H9 (cell line): ENCODE measurements around the gene DPM1. TPM values are rescaled to one million over a fixed set of nuclear protein-coding genes. Genes with fewer than 3 reads are reported as not detected.

Experiments
- DNase-seq: peaks from one replicate; pipeline ENCODE4 v3.0.0-alpha.2; 2017
- H2AFZ ChIP-seq: one replicate; pipeline ENCODE4 v1.6.1; 2013; ENCODE audit warnings: mild to moderate bottlenecking, low read length, control low read depth, moderate library complexity
- H2AK5ac ChIP-seq: 2 replicates; pipeline ENCODE4 v1.6.1; 2013; ENCODE audit warnings: low read length, control low read depth, mixed read lengths; ENCODE audit not compliant: insufficient read length
- H2BK120ac ChIP-seq: one replicate; pipeline ENCODE4 v1.6.1; 2013; ENCODE audit warnings: low read depth, mild to moderate bottlenecking, low read length, control low read depth, inconsistent platforms; ENCODE audit not compliant: poor library complexity, severe bottlenecking
- H2BK12ac ChIP-seq: 2 replicates; pipeline ENCODE4 v1.6.1; 2013; ENCODE audit warnings: low read length, control low read depth, mixed read lengths, low read depth; ENCODE audit not compliant: insufficient read length
- H2BK15ac ChIP-seq: 2 replicates; pipeline ENCODE4 v1.6.1; 2013; ENCODE audit warnings: low read depth, low read length, control low read depth
- H2BK20ac ChIP-seq: one replicate; pipeline ENCODE4 v1.6.1; 2013; ENCODE audit warnings: low read depth, mild to moderate bottlenecking, low read length, control low read depth, inconsistent platforms; ENCODE audit not compliant: poor library complexity, severe bottlenecking
- H2BK5ac ChIP-seq: 2 replicates; pipeline ENCODE4 v1.6.1; 2013; ENCODE audit warnings: low read length, control low read depth, mixed read lengths; ENCODE audit not compliant: insufficient read length
- H3K14ac ChIP-seq: 2 replicates; pipeline ENCODE4 v1.6.1; 2013; ENCODE audit warnings: low read length, control low read depth; ENCODE audit not compliant: insufficient read depth
- H3K18ac ChIP-seq: 2 replicates; pipeline ENCODE4 v1.6.1; 2013; ENCODE audit warnings: low read depth, mild to moderate bottlenecking, mixed read lengths, low read length, control low read depth; ENCODE audit not compliant: insufficient read length
- H3K23ac ChIP-seq: 2 replicates; pipeline ENCODE4 v1.6.1; 2013; ENCODE audit warnings: low read length, control low read depth, mixed read lengths, low read depth; ENCODE audit not compliant: insufficient read length
- H3K23me2 ChIP-seq: 2 replicates; pipeline ENCODE4 v1.6.1; 2013; ENCODE audit warnings: low read depth, mild to moderate bottlenecking, mixed read lengths, low read length, control low read depth; ENCODE audit not compliant: insufficient read length, poor library complexity, severe bottlenecking
- H3K27ac ChIP-seq: 2 replicates; pipeline ENCODE4 v1.5.1; 2013; ENCODE audit warnings: low read length, control low read depth, mixed read lengths, low read depth; ENCODE audit not compliant: insufficient read length
- H3K27me3 ChIP-seq: 2 replicates; pipeline ENCODE4 v1.6.1; 2013; ENCODE audit warnings: low read length, control low read depth, inconsistent platforms; ENCODE audit not compliant: insufficient read depth
- H3K4ac ChIP-seq: 2 replicates; pipeline ENCODE4 v1.6.1; 2013; ENCODE audit warnings: low read depth, mild to moderate bottlenecking, control low read depth, inconsistent platforms, low read length, moderate library complexity
- H3K4me1 ChIP-seq: 2 replicates; pipeline ENCODE4 v1.6.1; 2013; ENCODE audit warnings: low read length, control low read depth, inconsistent platforms; ENCODE audit not compliant: insufficient read depth
- H3K4me2 ChIP-seq: 2 replicates; pipeline ENCODE4 v1.6.1; 2013; ENCODE audit warnings: low read length, control low read depth, mixed read lengths; ENCODE audit not compliant: insufficient read length, insufficient read depth
- H3K56ac ChIP-seq: 2 replicates; pipeline ENCODE4 v1.6.1; 2013; ENCODE audit warnings: low read depth, mild to moderate bottlenecking, mixed read lengths, low read length, control low read depth; ENCODE audit not compliant: insufficient read length
- H3K79me1 ChIP-seq: 2 replicates; pipeline ENCODE4 v1.6.1; 2013; ENCODE audit warnings: low read depth, mild to moderate bottlenecking, moderate library complexity, low read length, control low read depth, inconsistent platforms; ENCODE audit not compliant: insufficient read depth, poor library complexity, severe bottlenecking
- H3K79me2 ChIP-seq: 2 replicates; pipeline ENCODE4 v1.6.1; 2013; ENCODE audit warnings: low read length, control low read depth, inconsistent platforms; ENCODE audit not compliant: insufficient read depth
- H3K9ac ChIP-seq: 2 replicates; pipeline ENCODE4 v1.6.1; 2013; ENCODE audit warnings: low read length, control low read depth, mixed read lengths; ENCODE audit not compliant: insufficient read length; ENCODE audit errors: extremely low read depth
- H3K9me3 ChIP-seq: one replicate; pipeline ENCODE4 v1.6.1; 2013; ENCODE audit warnings: low read depth, low read length, inconsistent platforms; ENCODE audit not compliant: control insufficient read depth
- H3T11ph ChIP-seq: one replicate; pipeline ENCODE4 v1.6.1; 2013; ENCODE audit warnings: mild to moderate bottlenecking, low read length, control low read depth, inconsistent platforms
- H4K20me1 ChIP-seq: one replicate; pipeline ENCODE4 v1.6.1; 2013; ENCODE audit not compliant: control insufficient read depth, insufficient read length, insufficient read depth
- H4K5ac ChIP-seq: 2 replicates; pipeline ENCODE4 v1.6.1; 2013; ENCODE audit warnings: low read depth, mild to moderate bottlenecking, mixed read lengths, low read length, control low read depth; ENCODE audit not compliant: insufficient read length
- H4K8ac ChIP-seq: replicated peaks from 2 replicates; pipeline ENCODE4 v1.6.1; 2013; ENCODE audit warnings: low read length, control low read depth, mixed read lengths, low read depth; ENCODE audit not compliant: insufficient read length
- H4K91ac ChIP-seq: 2 replicates; pipeline ENCODE4 v1.6.1; 2013; ENCODE audit warnings: low read depth, mild to moderate bottlenecking, moderate library complexity, mixed read lengths, low read length, control low read depth; ENCODE audit not compliant: insufficient read length
- H3K27ac Mint-ChIP-seq, 3 experiments: 2 replicates in 2 of 3; 3 replicates in 1 of 3; pipeline ENCODE4 v1.8.0; 2020 to 2021; ENCODE audit warnings: mixed read lengths in 3 of 3, mild to moderate bottlenecking in 1 of 3, moderate library complexity in 1 of 3
- H3K27me3 Mint-ChIP-seq: 2 replicates; pipeline ENCODE4 v1.8.0; 2021; ENCODE audit warnings: low read depth, mild to moderate bottlenecking, moderate library complexity, mixed read lengths
- H3K36me3 Mint-ChIP-seq, 3 experiments: 2 replicates in 2 of 3; 3 replicates in 1 of 3; pipeline ENCODE4 v1.8.0; 2020 to 2021; ENCODE audit warnings: low read depth in 3 of 3, mixed read lengths in 3 of 3; ENCODE audit not compliant: insufficient read depth in 1 of 3
- H3K4me1 Mint-ChIP-seq, 2 experiments: 2 replicates each; pipeline ENCODE4 v1.8.0; 2020; ENCODE audit warnings: mixed read lengths in 2 of 2
- H3K4me3 Mint-ChIP-seq, 2 experiments: 2 replicates in 1 of 2; 3 replicates in 1 of 2; pipeline ENCODE4 v1.8.0; 2020 to 2021; ENCODE audit warnings: mild to moderate bottlenecking in 2 of 2, mixed read lengths in 2 of 2, moderate library complexity in 1 of 2
- H3K9me3 Mint-ChIP-seq, 2 experiments: 2 replicates in 1 of 2; 3 replicates in 1 of 2; pipeline ENCODE4 v1.8.0; 2020; ENCODE audit warnings: mild to moderate bottlenecking in 2 of 2, mixed read lengths in 2 of 2, moderate library complexity in 1 of 2
- CTCF ChIP-seq: fragments of 200-600 bp; sonication (generic); conservative IDR thresholded peaks from 3 replicates; pipeline ENCODE4 v1.8.0; 2021; ENCODE audit warnings: antibody characterized with exemption, mild to moderate bottlenecking
- WGBS: extraction: QIAGEN DNeasy Blood & Tissue Kit; methylation state at CpG from one replicate; pipeline ENCODE4 v1.1.7; 2013; ENCODE audit warnings: missing lambda C conversion rate, low lambda C conversion rate, mixed read lengths; ENCODE audit not compliant: insufficient read length; ENCODE audit errors: extremely low coverage; 5-methylcytosine and 5-hydroxymethylcytosine counted together
- total RNA-seq: library from RNA; stranded (reverse); gene quantifications from 2 replicates; pipeline ENCODE4 v1.2.1, GENCODE V29; 2021

Gene DPM1
- total RNA-seq, 1 experiment from 2014 or later: 64.0 TPM

GRCh38 chr20:50898475-50898874 lies 59.9 kb downstream of the DPM1 start:
- Mint-ChIP-seq H3K4me3 (no peak overlapping the region), H3K27me3 (no peaks in the 10 kb centered on the region; the same call in 1 of the 2 replicates), H3K9me3 (no peaks in the 10 kb centered on the region), H3K36me3 (peaks cover 45 to 98% (median 73%) of the 10 kb centered on the region in 3 experiments; a peak in 6 of 7 replicates), H3K4me1 (no peaks in the 10 kb centered on the region), H3K27ac (peak overlapping the region in 1 of 3 experiments; percentile 62; a peak in 1 of 7 replicates)
- Histone ChIP-seq H4K5ac (no peak overlapping the region), H2BK15ac (no peak overlapping the region), H4K8ac (no peak overlapping the region), H3K9ac (no peak overlapping the region), H2BK5ac (no peak overlapping the region), H2BK12ac (no peak overlapping the region), H2BK20ac (no peak overlapping the region), H3K56ac (no peak overlapping the region), H3K79me1 (peaks cover 6% of the 10 kb centered on the region), H3K14ac (no peak overlapping the region), H3K4me1 (no peaks in the 10 kb centered on the region), H3T11ph (no peak overlapping the region), H3K18ac (no peak overlapping the region), H2BK120ac (no peak overlapping the region), H3K27ac (no peak overlapping the region), H4K91ac (no peak overlapping the region), H4K20me1 (no peaks in the 10 kb centered on the region), H3K79me2 (peaks cover 8% of the 10 kb centered on the region; the same call in 1 of the 2 replicates), H3K23me2 (no peaks in the 10 kb centered on the region), H2AFZ (no peak overlapping the region), H3K23ac (no peak overlapping the region), H2AK5ac (no peak overlapping the region), H3K9me3 (no peaks in the 10 kb centered on the region), H3K4me2 (no peak overlapping the region), H3K27me3 (no peaks in the 10 kb centered on the region), H3K4ac (no peak overlapping the region)
- no peak for TF ChIP-seq CTCF
- DNase-seq: no peak
- no CpG with 5 or more reads among the region's 1 CpG for WGBS
